Stimulated activated CD4-positive, alpha-beta T cell treated with anti-CD3 and anti-CD28 coated beads, Interleukin-4, amount 100 ng/mL, for 48 hours (primary cell): ENCODE data around the gene QSER1.

Source experiments
- DNase-seq, 2 donors: peaks; one replicate each; pipeline ENCODE4 v3.0.0-alpha.2; 2020; ENCODE audit warnings: low read depth in 2 of 2

The QSER1 gene

GRCh38 chr11:32890843-32891656, 1.6 kb upstream of the QSER1 start:
- no peak for DNase-seq

- DNase-seq: peak in 1 of 2 donors; percentile 7
Measured at GRCh38 chr11:32891657-32892354, 805 bp upstream of the QSER1 start.

- no peak for DNase-seq
Measured at GRCh38 chr11:32893093-32893342, 407 bp downstream of the QSER1 start.

GRCh38 chr11:32893343-32894148, 935 bp downstream of the QSER1 start:
- peak; percentile 38 to 45 for DNase-seq

GRCh38 chr11:32894149-32894827, 1.7 kb downstream of the QSER1 start:
- peak in 1 of 2 donors; percentile 3 for DNase-seq

- DNase-seq: no peak
Measured at GRCh38 chr11:32894921-32895320, 2.3 kb downstream of the QSER1 start.

GRCh38 chr11:32895471-32895870, 2.9 kb downstream of the QSER1 start:
- DNase-seq: no peak

GRCh38 chr11:32897103-32897502, 4.5 kb downstream of the QSER1 start:
- DNase-seq: no peak

GRCh38 chr11:32899438-32899837, 6.8 kb downstream of the QSER1 start:
- no peak for DNase-seq

- no peak for DNase-seq
Measured at GRCh38 chr11:32902089-32902665, 9.6 kb downstream of the QSER1 start.

- DNase-seq: no peak
Measured at GRCh38 chr11:32905028-32905667, 12.5 kb downstream of the QSER1 start.

- DNase-seq: no peak
Measured at GRCh38 chr11:32908619-32909018, 16.0 kb downstream of the QSER1 start.

GRCh38 chr11:32911413-32911812, 18.8 kb downstream of the QSER1 start:
- no peak for DNase-seq

- DNase-seq: no peak
Measured at GRCh38 chr11:32913445-32913844, 20.8 kb downstream of the QSER1 start.

GRCh38 chr11:32916361-32916760, 23.8 kb downstream of the QSER1 start:
- no peak for DNase-seq

GRCh38 chr11:32916994-32917393, 24.4 kb downstream of the QSER1 start:
- no peak for DNase-seq

- DNase-seq: no peak
Measured at GRCh38 chr11:32918427-32918826, 25.8 kb downstream of the QSER1 start.

GRCh38 chr11:32919338-32919737, 26.7 kb downstream of the QSER1 start:
- DNase-seq: no peak

- DNase-seq: no peak
Measured at GRCh38 chr11:32920570-32920969, 28.0 kb downstream of the QSER1 start.

GRCh38 chr11:32921204-32921603, 28.6 kb downstream of the QSER1 start:
- DNase-seq: no peak

- DNase-seq: no peak
Measured at GRCh38 chr11:32931606-32932005, 39.0 kb downstream of the QSER1 start.
